Measurements from ENCODE around the gene TBC1D5.
"Not testable (repeated sequence)": the region's sequence is repeated elsewhere in the genome, so short reads cannot be mapped to it uniquely, and the experiment has no call there.

The TBC1D5 gene

DNA sequence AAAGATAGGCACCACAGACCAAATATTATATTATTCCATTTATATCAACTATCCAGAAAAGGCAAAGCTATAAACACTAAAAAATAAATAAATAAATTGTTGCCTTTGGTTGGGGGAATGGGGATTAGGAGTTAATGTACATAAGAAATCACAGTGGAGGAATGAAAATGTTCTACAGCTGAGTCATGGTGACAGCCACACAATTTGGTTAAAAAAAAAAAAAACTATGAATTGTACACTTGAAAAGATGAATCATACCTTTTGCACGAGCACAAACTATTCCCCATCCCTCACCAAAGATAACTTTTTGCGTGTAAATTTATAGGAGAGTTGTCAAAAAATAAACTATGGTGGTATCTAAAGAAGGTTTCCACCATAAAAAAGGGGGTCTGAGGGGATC lies 103.2 kb downstream of the TBC1D5 start:
- no peak for DNase-seq

- no peak for DNase-seq
Measured at GRCh38 chr3:17638356-17638755, 104.1 kb downstream of the TBC1D5 start.

DNA sequence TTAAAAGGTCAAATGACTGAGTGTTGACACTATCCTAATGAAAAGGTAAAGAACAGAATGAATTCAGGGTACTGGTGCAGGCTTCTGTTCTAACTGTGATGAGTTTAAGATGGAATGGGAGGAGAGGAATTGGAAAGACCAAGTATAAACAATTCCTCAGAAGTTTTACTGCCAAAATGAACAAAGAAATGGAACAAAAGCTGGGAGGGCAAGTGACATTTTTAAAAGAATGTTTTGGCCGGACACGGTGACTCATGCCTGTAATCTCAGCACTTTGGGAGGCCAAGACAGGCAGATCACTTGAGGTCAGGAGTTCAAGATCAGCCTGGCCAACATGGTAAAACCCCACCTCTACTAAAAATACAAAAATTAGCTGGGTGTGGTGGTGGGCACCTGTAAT lies 106.8 kb downstream of the TBC1D5 start:
- DNase-seq, result not testable (repeated sequence)

DNA sequence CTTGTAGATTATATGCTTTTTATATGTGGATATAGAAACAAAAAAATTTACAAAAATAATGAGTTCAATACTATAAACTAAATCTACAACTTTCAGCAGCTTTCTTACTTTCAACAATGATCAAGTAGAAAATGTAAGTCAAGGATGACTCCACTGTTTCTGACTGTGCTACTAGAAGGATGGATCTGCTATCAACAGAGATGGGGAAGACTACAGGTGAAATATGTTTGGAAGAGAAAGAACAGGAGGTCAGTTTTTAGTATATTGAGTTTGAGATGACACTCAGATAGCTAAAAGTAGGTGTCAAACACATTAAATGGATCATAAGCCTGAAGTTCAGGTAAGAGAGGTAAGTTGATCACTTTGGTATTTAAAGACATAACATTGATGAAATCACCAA lies 107.5 kb downstream of the TBC1D5 start:
- no peak for DNase-seq

DNA sequence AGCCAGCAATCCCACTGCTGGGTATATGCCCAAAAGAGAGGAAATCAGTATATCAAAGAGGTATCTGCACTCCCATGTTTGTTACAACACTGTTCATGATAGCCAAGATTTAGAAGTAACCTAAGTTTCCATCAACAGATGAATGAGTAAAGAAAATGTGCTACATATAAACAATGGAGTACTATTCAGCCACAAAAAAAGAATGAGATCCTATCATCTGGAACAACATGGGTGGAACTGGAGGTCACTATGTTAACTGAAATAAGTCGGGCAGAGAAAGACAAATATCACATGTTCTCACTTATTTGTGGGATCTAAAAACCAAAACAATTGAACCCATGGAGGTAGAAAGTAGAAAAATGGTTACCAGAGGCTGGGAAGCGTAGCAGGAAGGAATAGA lies 108.2 kb downstream of the TBC1D5 start:
- DNase-seq, result no peak

DNA sequence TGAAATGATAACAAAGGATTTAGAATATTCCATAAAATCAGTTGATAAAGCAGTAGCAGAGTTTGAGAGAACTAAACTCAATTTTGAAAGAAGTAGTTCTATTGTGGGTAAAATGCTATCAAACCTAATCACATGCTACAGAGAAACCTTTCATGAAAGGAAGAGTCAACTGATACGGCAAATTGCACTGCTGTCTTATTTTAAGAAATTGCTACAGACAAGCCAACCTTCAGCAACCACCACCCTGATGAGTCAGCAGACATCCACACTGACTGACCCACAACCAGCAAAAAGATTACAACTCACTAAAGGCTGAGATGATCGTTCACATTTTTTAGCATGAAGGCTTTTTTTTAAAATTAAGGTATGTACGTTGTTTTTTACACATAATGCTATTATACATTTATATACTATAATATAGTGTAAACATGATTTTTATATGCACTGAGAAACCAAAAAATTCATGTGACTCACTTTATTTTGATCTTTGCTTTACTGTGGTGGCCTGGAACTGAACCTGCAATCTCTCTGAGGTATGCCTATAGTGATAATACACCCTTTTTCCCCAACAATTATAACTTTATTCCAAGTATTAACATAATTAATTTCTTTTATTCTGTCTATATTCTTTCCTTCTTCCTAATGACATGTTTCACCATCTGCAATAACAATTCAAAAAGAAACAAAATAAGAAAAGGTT lies 109.9 kb downstream of the TBC1D5 start:
- no peak for DNase-seq

GRCh38 chr3:17631609-17632008 lies 110.8 kb downstream of the TBC1D5 start:
- DNase-seq, result no peak

- DNase-seq, result no peak
Measured at GRCh38 chr3:17629400-17629799, 113.0 kb downstream of the TBC1D5 start.

DNA sequence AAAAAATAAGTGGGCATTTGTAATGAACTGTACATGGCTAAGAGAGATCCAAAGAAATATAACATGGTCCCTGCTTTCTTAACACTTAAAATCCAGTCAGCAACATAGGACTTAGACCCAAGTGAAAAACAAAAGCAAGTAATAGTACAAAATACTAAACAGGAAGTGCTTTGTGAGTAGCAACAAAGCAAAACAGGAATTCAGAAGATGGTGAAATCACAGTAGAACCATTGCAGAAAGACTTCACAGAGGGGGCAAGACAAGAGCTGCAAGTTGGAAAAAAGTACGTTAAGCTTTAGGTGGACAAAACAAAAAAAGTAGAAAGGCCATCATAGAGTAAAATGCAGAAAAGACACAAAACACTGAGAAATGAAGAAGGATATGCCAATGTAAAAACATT lies 116.0 kb downstream of the TBC1D5 start:
- no peak for DNase-seq

- DNase-seq, result no peak
Measured at GRCh38 chr3:17625133-17625532, 117.3 kb downstream of the TBC1D5 start.

GRCh38 chr3:17623464-17623863 lies 119.0 kb downstream of the TBC1D5 start:
- no peak for DNase-seq

DNA sequence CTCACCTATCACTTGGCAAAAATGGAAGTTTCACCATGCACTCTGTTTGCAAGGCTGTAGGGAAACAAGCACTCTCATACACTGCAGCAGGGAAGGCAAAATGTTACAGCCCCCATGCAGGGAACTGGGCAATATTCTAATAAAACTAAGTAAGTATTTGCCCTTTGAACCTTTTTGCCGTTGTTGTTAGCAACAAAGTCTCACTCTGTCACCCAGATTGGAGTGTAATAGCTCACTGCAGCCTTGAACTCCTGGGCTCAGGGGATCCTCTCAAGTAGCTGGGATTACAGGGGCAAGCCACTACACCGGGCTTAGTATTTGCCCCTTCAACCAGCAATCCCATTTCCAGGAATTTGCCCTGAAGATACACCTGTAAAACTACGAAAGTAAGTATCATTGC lies 122.5 kb downstream of the TBC1D5 start:
- DNase-seq, result no peak

- not testable (repeated sequence) for DNase-seq
Measured at GRCh38 chr3:17613017-17613416, 129.4 kb downstream of the TBC1D5 start.

DNA sequence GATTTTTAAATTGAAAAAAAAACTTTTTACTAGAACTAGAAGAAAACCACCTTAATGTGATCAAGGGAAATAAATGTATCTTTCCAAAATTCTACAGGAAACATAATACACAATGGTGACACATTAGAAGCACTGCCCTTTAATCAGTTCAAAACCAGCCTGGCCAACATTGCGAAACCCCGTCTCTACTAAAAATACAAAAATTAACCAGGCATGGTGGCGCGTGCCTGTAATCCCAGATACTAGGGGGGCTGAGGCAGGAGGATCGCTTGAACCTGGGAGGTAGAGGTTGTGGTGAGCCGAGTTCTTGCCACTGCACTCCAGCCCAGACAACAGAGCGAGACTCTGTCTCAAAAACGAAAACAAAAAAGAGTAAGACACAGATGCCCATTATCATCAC lies 134.5 kb downstream of the TBC1D5 start:
- no peak for DNase-seq

DNA sequence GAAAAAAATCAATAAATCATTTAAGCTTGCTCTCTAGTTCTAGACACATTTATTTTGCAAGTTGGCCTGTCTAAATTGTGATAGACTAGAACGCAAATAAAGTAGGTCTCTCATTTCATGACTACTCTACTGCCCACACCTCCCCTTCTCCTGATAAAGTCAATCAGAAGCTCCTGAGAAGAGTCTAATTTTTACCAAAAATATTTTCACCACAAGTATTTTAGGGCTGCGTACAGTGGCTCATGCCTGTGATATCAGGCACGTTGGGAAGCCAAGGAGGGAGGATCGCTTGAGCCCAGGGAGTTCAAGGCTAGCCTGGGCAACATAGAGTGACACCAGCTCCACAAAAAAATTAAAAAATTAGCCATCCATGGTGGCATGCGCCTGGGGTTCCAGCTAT lies 136.5 kb downstream of the TBC1D5 start:
- no peak for DNase-seq

DNA sequence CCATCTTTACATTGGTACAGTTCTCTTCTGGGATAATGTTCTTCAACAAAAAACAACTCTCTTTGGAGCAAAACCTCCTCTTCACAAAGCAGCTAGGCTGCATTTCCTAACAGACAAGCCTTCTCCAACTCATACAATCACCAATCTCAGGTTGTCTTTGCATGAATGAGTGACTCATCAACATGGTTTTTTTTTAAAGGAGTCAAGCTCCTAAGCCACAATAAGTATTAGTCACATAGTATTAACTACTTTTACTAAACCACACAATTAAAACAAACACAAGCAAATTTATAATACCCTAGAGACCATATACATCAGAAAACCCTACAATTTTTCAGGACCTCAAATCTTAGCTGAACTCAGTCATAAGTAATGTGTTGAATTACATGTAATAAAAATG lies 137.4 kb downstream of the TBC1D5 start:
- no peak for DNase-seq

DNA sequence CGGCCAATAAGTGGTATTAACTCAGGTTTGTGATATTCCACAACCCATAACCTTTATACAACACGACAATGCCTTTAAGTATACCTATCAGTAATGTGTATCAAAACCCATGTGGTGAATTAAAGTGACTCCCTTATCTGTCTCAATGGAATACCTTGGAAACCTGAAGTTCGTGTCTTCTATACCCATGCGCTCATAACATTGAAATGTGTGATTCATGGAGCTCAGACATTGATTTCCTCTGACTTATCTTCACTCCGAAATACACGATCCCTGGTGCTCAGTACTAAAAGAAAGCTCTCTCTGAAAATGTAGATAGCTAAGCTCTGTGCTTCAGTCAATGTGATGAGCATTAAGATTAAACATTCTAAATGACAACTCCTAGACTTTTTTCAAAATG lies 140.3 kb downstream of the TBC1D5 start:
- no peak for DNase-seq

GRCh38 chr3:17592956-17593355 lies 149.5 kb downstream of the TBC1D5 start:
- DNase-seq, result no peak

DNA sequence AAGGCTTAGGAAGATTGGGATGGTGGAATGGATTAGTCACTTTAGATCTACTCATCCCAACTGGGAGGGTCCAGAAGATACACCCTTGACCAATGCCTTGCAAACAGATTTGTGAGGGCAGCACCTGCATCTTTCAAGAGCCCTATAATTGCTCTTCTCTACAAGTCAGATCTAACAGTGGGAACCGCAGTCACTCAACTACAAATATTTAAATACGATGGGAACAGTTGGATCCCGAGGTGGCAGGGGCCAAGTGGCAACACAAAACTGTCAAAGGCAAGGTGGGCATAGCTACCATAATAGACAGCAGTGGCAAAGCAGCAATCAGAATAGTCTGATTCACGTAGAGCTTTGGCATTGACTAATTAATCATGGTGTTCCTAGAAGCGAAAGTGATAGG lies 152.0 kb downstream of the TBC1D5 start:
- no peak for DNase-seq

DNA sequence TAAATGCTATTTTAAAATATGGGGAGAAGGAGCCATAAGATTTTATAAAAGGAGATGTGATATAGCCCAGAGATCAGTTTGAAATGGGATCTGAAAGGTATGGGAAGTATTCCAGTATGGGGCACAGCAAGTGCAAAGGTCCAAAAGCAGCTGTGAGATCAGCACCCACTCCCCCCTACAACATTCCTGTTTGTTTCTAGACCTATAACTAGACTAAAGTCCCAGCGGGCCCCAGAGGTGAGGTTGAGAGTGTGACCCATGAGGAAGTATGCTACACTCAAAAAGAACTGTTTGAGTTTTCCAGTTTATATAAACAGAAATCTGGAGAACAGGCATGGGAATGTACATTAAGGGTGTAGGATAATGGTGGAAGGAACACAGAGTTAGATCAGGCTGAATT lies 152.5 kb downstream of the TBC1D5 start:
- no peak for DNase-seq

DNA sequence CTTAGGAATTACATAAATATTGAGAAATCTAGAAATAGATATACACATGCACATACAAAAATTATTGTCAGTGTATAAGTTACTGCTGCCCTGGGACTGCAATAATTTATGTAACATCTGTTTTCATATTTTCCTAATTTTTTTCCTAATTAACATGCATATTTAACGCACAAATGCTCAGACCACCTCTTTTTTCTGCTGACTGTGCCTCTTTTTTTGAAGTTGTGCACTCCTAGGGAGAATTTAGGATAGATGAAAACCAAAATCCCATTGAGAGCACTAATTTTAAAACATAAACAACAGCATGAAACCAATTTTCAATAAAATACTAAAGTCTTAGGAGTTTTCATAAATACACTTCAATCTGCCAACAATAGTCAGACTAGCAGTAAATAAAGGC lies 154.0 kb downstream of the TBC1D5 start:
- DNase-seq, result no peak

DNA sequence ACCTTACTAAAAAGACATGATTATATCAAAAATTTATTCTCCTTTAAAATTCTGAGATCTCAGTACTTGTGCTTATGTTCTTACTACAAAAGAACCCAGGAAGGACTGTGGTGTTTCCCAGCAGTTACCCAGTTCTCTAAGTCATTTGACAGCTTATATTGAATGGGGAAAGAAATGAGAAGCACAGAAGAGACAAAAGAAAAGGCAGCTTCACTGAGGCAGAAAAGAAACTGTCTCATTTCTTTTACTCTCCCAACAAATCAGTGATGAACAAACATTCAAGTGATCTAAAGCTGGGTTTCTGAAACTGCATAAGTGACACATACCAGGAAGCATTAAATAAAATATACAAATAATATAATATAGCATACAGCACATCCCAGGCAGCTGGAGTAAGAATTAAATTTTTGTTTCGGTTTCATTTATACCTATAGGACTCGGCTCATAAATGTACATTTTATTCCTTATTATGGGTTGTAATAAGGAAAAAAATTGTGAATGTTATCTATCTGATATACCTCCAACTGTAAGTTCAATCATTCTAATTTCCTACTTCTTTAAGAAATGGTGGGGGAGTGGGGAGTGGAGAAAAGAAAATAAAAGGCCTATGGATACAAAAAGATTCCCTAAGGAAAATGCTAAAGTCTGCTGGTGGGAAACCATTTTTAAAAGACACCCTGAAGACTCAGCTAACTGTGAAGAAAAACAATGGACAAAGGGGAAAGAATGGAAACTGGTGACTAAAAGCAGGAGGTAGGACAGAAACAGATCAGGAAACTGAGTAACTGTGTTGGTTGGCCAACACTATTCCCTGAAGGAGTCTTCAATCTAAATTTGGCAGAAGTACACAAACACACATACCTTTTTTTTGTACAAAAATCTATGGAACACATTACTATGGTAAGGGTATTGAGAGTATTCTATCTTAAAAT lies 156.8 kb downstream of the TBC1D5 start:
- DNase-seq, result no peak

- no peak for DNase-seq
Measured at GRCh38 chr3:17584066-17584465, 158.4 kb downstream of the TBC1D5 start.

DNA sequence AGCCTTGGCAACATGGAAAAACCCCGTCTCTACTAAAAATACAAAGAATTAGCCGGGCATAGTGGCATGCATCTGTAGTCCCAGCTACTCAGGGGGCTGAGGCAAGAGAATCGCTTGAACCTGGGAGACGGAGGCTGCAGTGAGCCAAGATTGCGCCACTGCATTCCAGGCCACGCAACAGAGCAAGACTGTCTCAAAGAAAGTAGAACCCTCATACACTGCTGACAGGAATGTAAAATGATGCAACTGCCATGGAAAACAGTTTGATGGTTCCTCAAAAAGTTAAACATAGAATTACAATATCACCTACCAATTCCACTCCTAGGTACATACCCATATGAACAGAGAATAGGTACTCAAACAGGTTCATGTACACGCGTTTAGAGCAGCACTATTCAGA lies 158.9 kb downstream of the TBC1D5 start:
- no peak for DNase-seq
